ENCODE measurements around the gene HIC1.

HIC1 gene

DNA sequence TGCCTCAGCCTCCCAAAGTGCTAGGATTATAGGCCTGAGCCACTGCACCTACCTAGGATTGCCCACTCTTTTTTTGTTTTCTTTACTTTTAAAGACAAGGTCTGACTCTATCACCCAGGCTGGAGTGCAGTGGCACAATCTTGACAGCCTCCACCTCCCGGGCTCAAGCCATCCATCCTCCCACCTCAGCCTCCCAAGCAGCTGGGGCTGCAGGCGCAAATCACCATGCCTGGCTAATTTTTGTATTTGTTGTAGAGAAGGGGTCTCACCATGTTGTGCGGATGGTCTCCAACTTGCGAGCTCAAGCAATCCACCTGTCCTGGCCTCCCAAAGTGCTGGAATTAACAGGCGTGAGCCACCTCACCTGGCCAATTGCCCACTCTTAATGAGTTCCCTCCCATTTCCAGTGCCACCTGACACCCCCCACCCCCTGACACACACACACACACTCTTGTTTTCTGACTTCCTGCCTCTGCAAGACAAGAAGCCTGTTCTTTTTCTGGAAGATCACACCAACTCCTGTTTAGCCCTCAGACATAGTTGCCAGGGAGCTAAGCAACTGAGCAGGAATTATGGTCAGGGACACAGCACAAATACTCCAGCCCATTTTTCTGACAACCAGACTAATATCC, 10.5 kb upstream of the HIC1 start:
- no peak for DNase-seq (ENCODE audit: low spot score)

DNA sequence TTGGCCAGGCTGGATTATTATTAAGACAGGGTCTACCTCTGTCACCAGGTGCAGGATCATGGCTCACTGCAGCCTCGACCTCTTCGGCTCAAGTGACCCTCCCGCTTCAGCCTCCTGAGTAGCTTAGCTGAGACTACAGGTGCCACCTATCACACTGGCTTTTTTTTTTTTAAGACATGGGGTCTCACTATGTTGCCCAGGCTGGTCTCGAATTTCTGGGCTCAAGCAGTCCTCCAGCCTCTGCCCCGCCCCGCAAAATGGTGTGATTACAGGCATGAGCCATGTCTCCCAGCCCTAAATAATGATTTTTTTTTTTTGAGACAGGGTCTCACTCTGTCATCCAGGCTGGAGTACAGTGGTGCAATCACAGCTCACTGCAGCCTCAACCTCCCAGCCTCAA, 7.3 kb upstream of the HIC1 start:
- no peak for DNase-seq (ENCODE audit: low spot score)

DNA sequence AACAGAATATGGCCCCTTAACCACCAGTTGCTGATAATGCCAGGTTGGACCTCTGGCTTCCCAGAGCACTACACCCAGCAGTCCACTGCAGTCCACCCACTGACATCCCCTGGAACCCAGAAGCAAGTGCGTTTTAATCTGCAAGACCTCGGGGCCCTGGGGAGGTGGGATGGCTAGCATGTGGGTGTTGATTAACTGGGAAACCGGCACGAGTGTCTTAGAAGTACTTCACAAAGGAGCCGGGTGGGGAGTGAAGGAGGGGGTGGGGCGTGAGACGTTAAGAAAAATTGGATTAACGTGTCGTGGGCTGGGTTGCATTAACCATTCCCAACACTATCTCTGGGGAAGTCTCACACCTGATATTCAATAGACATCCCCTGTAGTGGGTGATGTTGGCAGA, 6.1 kb upstream of the HIC1 start:
- DNase-seq (ENCODE audit: low spot score), result no peak

DNA sequence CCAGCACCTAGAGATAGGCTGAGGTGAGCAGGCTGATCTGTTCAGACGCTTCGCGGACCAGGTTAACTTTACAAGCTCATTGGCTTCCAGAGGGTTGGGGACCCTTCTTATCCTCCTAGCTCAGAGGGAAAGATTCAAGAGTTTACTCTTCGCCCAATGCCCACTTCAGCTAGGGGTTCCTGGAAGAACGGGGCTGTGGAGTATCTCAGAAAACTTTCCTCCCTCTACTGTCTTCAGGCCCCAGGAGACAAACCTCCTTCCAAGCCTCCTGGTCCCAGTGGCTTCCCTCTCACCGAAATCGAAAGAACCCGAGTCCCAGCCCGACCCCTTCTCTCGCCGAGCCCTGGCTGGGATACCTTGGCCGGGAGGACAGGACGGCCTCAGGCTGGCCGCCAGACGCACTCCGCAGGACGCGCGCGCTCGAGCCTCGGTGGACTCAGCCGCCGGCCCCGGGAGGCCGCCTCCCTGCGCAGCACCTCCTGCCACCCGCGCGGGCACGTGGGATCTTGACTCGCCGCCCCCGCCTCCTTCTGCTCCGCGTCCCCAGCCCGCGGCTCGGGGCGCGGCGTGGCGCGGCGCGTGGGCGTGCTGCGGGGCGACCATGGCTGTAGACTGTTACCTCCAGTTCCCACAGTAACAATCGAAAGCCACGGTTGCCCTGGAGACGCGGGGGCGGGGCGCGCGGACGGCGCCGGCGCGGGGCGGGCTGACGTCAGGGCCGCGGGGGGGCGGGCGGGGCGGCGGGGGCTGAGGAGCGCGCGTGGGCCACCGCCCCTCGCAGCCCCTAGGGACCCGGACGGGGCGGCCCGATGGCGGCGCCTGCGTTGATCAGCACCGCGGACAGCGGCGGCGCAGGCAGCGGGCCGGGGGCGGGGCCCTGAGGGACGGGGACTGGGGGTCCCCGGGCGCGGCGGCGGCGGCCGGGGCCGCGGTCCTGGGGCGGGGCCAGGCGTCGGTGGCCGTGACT, 5.3 kb upstream of the HIC1 start:
- peak; percentile 87 for DNase-seq (ENCODE audit: low spot score)

DNA sequence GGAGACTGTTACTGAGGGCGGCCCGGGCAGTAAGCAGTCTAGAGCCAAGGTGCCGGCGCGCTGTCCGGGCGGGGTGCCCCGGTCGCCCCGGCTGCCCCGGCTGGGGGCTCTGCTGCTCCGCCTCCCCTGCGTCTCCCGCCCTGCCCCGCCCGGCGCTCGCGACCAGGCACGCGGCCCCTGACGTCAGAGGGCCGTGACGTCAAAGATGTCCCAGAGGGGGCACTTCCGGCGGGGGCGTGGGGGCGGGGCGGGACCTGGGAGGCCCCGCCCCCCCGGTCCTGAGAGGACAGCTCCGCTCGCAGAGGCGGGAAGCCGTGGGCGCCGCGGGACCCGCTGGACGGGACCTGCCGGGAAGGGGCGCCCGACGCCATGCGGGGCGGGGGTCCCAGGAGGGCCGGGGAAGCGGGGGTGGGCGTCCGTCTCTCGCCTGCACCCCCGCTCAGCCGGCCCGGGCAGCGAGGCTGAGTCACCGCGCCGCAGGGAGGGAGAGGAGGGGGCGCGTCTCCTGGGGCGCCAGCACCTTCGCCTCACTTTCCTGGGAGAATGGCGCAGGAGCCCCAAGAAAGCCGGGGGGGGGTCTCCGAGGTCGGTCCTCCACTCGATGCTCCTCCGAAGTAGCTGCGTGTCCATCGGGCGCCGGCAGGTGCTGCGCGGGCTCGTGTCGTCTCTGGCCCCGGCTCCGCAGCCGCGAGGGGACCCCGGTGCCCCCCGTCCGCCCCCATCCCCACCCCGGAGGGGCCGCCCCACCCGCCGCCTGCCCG, 4.4 kb upstream of the HIC1 start:
- DNase-seq (ENCODE audit: low spot score), result peak; percentile 71

DNA sequence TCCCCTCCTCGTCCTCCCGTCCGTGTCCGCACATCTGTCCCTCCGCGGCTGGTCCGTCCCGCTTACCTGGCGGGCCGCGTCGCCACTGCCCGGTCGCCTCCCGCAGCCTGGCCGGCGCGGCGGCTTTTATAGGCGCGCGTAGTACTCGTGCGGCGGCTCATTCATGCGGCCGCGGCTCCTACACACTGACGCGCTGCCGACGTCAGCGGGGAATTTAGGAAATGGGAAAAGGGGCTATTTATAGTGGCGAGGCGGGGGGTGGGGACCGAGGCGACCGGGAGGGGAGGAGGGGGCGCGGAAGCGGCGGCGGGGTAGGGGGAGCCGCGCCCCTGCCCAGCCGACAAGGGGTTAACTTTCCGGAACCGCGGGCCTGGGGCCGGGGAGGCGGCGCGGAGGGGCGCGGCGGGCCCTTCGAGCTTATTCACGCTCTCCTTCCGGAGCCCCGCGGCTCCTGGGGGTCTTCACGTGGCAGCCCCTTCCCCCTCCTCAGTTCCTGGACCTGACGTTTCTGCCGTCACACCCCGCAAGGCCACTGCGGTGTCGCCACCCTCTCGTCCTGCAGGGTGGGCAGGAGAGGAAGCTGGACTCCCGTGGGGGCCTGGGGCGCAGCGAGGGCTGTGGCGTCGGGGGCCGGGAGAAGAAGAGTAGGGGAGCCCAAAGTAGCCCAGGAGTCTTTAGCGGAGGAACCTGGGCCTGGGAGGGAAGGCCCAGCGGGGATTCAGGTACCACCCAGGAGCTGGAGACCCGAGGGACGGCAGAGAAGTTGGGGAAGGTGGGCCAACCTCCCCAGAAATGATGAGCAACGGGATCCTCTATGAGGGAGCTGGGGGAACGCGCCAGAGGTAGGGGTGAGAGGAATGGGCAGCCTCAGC, 3.6 kb upstream of the HIC1 start:
- DNase-seq (ENCODE audit: low spot score), result no peak

DNA sequence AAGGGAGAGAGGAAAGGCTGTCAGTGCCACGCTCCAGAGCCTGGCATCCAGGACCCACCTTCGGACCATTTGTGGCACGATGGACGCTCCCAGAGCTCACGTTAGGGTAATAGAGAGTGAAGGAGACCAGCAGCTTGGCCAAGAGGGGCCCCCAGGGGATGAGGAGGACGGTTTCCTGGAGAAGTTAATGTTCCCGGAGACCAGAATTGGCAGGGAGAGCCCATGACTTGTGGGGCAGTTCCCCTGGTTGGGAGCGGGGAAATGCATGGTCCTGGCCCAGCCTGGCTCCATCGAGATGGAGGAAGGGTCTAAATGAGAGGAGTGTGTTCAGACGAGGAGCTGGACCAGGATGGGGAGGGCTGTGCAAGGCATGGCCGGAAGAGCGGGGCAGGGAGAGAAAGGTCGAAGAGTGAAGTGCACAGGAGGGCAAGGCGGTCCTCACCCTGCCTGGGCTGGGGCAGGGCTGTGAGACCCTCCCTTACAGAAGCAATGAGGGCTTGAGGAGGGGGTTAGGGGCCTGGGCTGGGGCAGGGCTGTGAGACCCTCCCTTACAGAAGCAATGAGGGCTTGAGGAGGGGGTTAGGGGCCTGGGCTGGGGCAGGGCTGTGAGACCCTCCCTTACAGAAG, 2.9 kb upstream of the HIC1 start:
- no peak for DNase-seq (ENCODE audit: low spot score)

DNA sequence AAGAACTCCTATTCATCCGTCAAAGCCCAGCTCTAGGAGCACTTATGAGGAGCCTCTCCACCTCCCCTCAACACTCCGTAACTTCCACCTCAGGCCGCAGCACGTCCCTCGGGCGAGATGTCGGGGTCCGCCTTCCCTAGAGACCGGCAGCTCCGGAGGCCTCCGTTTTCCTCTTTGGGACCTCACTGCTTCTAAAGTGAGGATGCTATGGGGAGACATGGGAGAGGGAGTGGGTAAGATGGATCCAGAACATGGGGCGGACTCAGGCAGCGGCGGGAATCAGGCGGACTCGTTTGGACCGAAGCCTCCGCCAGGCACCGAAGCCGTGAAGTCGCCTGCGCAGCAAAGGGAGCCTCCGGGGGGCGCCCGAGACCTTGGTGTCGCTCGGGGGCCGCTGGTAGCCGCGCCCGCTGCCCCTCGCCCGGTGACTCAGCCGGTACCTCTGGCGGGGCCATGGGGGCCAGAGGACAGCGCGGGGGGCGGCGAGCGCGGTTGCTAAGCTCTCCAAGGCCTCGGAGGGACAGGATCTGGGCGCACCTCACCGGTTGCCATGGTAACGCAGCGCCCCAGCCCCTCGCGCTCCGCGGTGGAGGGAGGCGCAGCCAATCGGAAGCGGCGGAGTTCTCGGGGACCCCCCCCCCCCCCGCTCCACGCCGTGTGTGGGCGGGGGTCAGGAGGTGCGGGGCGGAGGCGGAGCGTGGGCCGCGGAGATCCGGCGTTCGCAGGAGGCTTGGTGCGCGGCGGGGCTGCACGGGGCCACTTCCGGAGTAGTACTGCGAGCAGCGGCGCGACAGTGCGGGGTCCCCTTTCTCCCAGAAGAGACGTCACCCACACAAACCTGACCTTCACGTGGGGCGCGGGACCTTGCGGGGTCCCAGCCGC, 1.3 kb upstream of the HIC1 start:
- peak; percentile 65 for DNase-seq (ENCODE audit: low spot score)

DNA sequence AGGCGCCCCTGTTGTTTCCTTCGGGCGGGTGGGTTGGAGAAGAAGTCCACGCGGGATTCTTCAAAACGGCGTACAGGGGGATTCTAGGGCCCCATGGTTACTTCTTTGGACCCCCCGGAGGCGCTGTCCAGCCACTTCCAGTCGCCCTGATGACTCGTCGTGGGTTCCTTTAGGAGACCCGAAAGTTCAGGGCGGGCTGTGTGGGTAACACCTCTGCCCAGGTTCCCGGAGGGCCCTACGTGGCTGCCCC, 716 bp upstream of the HIC1 start:
- DNase-seq (ENCODE audit: low spot score), result no peak

DNA sequence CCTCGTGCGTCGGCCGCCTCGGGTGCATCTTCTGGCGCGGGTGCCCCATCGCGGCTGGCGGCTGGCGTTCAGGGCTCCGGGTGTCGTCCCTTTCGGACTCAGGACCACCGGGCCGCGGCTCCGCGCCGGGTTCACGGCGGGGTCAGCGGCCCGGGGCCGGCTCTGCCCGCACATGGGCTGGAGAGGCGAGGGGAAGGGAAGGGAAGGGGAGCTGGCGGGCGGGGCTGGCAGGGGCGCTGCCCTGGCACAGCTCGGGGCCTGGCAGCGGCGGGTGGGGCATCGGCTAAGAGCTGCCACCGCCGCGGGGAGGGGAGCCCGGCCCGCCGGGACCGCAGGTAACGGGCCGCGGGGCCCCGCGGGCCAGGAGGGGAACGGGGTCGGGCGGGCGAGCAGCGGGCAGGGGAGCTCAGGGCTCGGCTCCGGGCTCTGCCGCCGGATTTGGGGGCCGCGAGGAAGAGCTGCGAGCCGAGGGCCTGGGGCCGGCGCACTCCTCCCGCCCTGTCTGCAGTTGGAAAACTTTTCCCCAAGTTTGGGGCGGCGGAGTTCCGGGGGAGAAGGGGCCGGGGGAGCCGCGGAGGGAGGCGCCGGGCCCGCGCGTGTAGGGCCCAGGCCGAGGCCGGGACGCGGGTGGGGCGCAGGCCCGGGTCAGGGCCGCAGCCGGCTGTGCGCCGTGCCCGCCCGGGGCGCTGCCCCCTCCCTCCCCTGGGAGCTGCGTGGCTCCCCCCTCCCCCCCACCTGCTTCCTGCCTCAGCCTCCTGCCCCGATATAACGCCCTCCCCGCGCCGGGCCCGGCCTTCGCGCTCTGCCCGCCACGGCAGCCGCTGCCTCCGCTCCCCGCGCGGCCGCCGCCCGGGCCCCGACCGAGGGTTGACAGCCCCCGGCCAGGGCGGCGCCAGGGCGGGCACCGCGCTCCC, 646 bp downstream of the HIC1 start:
- DNase-seq (ENCODE audit: low spot score), result peak; percentile 72

DNA sequence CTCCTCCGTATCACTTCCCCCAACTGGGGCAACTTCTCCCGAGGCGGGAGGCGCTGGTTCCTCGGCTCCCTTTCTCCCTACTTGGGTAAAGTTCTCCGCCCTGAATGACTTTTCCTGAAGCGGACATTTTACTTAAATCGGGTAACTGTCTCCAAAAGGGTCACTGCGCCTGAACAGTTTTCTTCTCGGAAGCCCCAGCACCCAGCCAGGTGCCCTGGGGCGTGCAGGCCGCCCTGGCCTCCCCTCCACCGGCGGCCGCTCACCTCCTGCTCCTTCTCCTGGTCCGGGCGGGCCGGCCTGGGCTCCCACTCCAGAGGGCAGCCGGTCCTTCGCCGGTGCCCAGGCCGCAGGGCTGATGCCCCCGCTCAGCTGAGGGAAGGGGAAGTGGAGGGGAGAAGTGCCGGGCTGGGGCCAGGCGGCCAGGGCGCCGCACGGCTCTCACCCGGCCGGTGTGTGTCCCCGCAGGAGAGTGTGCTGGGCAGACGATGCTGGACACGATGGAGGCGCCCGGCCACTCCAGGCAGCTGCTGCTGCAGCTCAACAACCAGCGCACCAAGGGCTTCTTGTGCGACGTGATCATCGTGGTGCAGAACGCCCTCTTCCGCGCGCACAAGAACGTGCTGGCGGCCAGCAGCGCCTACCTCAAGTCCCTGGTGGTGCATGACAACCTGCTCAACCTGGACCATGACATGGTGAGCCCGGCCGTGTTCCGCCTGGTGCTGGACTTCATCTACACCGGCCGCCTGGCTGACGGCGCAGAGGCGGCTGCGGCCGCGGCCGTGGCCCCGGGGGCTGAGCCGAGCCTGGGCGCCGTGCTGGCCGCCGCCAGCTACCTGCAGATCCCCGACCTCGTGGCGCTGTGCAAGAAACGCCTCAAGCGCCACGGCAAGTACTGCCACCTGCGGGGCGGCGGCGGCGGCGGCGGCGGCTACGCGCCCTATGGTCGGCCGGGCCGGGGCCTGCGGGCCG, 1.6 kb downstream of the HIC1 start:
- DNase-seq (ENCODE audit: low spot score), result no peak

DNA sequence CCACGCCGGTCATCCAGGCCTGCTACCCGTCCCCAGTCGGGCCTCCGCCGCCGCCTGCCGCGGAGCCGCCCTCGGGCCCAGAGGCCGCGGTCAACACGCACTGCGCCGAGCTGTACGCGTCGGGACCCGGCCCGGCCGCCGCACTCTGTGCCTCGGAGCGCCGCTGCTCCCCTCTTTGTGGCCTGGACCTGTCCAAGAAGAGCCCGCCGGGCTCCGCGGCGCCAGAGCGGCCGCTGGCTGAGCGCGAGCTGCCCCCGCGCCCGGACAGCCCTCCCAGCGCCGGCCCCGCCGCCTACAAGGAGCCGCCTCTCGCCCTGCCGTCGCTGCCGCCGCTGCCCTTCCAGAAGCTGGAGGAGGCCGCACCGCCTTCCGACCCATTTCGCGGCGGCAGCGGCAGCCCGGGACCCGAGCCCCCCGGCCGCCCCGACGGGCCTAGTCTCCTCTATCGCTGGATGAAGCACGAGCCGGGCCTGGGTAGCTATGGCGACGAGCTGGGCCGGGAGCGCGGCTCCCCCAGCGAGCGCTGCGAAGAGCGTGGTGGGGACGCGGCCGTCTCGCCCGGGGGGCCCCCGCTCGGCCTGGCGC, 2.4 kb downstream of the HIC1 start:
- DNase-seq (ENCODE audit: low spot score), result no peak

DNA sequence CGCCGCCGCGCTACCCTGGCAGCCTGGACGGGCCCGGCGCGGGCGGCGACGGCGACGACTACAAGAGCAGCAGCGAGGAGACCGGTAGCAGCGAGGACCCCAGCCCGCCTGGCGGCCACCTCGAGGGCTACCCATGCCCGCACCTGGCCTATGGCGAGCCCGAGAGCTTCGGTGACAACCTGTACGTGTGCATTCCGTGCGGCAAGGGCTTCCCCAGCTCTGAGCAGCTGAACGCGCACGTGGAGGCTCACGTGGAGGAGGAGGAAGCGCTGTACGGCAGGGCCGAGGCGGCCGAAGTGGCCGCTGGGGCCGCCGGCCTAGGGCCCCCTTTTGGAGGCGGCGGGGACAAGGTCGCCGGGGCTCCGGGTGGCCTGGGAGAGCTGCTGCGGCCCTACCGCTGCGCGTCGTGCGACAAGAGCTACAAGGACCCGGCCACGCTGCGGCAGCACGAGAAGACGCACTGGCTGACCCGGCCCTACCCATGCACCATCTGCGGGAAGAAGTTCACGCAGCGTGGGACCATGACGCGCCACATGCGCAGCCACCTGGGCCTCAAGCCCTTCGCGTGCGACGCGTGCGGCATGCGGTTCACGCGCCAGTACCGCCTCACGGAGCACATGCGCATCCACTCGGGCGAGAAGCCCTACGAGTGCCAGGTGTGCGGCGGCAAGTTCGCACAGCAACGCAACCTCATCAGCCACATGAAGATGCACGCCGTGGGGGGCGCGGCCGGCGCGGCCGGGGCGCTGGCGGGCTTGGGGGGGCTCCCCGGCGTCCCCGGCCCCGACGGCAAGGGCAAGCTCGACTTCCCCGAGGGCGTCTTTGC, 3.1 kb downstream of the HIC1 start:
- no peak for DNase-seq (ENCODE audit: low spot score)

DNA sequence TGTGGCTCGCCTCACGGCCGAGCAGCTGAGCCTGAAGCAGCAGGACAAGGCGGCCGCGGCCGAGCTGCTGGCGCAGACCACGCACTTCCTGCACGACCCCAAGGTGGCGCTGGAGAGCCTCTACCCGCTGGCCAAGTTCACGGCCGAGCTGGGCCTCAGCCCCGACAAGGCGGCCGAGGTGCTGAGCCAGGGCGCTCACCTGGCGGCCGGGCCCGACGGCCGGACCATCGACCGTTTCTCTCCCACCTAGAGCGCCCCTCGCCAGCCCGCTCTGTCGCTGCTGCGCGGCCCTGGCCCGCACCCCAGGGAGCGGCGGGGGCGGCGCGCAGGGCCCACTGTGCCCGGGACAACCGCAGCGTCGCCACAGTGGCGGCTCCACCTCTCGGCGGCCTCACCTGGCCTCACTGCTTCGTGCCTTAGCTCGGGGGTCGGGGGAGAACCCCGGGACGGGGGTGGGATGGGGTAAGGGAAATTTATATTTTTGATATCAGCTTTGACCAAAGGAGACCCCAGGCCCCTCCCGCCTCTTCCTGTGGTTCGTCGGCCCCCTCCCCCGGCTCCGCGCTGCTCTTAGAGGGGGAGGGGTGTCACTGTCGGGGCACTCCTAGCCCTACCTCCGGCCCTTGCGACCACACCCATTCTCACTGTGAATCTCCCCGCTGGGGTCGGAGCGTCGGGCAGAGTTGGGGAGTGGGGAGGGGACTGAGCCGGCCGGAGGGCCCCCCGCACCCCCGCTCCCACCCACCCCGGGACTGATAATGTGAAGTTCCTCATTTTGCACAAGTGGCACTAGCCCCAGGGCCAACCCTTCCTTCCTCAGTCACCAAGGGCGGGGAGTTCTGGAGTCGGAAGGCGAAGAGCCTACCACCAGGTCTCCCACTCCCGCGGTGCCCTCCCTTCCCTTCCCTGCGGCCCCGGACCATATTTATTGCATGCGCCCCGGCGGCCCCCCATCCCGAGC, 4.0 kb downstream of the HIC1 start:
- peak; percentile 81 for DNase-seq (ENCODE audit: low spot score)

DNA sequence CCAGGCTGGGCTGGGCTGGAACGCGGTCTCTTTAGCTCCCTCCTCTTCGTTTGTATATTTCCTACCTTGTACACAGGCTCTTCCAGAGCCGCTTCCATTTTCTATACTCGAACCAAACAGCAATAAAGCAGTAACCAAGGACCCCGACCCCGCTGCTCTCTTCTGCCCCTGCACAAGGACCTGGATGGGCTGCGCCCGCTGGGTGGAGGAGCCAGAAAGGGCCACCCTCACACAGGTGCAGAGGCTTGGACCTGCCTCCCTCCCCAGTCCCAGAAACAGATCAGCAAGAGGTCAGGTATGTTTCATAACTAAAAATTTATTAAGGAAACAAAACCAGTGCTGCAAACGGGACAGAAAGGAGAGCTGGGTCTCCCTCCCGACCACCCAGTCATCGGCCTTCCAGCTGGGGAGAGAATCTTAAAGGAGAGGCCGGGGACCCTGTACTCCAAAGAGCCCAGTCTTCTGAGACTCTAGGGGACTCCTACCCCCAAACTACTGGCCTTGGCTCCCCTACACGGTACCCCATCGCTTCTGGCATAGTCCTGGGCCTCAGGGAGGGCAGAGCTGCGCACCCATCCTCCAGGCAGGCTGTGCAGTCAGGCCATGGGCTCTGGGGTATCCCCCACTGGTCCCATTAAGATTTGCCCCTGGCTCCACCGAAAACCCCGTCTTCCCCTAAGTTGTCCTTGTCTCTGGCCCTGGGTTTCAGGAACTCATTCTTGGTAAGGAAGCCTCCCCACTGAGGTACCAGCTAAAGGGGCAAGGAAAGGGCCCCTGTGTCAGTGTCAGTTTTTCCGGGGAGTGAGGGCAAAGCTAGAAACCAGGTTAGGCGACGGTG, 4.9 kb downstream of the HIC1 start:
- DNase-seq (ENCODE audit: low spot score), result no peak

Measured in hepatic stellate cell (primary cell).